PC-9 (cell line): ENCODE results near the gene KCNC1.

Experiments used
- CTCF ChIP-seq: fragments of 200-600 bp; sonication (generic); conservative IDR thresholded peaks from 2 replicates; pipeline ENCODE4 v1.6.1; 2017; ENCODE audit warnings: mixed run types, antibody characterized with exemption, mild to moderate bottlenecking, moderate library complexity
- EZH2 ChIP-seq: fragments of 200-600 bp; sonication (generic); IDR thresholded peaks from 2 replicates; pipeline ENCODE4 v1.8.0; 2017; ENCODE audit warnings: antibody characterized with exemption, low read depth

DNA sequence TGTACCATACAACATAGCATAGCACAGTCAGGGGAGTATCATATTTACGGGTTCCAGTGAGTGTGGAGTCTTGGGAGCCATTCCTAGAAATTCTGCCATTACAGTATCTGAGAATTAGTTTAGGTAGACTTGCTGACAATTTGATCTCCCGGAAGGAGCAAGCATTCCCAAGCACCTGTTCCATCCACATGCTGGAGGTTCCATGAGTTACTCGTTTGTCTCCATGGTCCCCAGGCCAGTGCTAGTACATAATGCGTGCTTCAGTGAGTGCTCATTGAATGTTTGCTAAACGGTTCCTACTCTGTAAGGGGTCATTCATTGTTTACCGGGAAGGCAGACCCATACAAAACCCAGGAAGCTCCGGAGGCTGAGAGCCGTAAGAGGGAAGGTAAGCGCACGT, 42.6 kb upstream of the KCNC1 start:
- TF ChIP-seq CTCF (no peak), EZH2 (no peak)
